Activated CD4-positive, alpha-beta T cell treated with anti-CD3 and anti-CD28 coated beads, Interleukin-2, amount 50 U/mL, for 4 hours (primary cell): ENCODE results near the gene VPS8.

Experiments used
- DNase-seq, 2 experiments: peaks; one replicate each; pipeline ENCODE4 v3.0.0-alpha.2; 2020

Gene VPS8

DNA sequence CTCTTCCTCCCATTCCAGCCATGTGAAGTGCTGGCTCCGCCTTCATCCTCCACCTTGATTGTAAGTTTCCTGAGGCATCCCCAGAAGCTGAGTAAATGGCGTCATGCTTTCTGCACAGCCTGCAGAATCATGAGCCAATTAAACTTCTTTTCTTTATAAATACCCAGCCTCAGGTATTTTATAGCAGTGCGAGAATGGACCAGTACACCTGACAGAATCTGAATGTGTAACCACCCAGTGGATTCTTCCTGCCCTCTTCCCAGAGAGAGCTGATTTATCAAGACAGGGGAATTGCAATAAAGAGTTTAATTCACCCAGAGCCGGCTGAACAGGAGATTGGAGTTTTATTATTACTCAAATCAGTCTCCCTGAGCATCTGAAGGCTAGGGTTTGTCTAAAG, 254.3 kb downstream of the VPS8 start:
- no peak for DNase-seq

DNA sequence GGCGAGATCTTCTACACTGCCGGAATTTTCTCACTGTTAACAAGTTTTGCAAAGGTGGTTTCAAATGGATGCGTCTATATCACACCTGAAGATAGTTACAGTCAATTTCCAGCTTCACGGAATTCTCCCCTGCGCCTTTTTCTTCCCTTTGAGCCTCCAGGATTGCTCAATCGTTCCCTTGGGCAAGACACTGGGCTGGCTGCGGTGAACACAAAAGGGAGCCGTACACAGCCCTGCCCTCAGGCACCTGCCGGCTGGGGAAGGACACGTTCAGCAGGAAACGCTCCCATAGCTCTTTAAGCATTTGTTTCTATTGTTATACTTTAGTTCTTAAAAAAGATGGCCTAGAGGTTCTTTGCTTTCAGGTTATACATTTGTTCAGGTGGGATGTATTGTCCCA, 255.2 kb downstream of the VPS8 start:
- DNase-seq = no peak

DNA sequence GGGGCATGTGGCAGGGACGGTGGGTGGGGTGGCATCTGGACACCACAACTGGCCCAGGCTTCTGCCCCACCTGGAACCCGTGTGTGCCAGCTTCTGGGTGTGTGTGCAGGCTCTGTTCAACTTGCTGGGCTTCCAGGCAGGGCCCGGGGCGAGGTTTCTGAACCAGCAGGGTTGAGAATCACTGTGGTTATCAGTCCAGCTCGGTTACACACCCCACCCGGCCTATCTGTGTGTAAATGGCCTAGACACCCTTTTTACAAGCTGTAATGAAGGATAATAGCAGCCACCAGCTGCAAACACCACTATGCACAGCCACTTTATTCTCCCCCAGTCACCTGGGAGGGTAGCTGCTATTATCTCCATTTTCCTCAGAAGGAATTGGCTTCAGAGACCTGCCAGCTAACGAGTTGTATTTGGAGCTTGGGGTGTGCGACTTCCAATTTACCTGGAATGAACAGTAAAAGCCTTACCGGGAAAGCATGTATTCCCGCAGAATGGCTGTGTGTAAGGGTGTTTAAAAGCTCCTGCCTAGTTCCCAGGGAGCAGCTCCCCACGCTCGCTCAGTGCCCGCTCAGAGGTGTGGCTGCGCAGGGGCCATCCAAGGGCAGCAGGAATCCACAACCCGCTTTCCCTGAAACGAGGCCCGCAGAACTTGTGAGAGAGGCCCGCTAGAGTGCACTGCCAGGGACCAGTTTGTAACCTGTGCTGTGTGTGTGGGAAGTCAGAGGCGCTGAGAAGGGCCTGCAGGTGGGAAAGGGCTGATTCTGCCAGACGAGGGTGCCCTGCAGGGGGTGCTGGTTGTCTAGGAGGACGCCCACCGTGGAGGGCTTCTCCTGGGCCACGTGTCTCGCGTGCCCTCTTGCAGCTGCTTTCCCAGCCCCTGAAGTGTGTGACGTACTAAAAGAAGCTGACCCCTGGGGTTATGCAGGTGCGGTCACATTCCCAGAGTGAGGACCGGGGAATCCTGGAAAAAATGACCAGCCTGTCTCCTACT, 257.4 kb downstream of the VPS8 start:
- no peak for DNase-seq

DNA sequence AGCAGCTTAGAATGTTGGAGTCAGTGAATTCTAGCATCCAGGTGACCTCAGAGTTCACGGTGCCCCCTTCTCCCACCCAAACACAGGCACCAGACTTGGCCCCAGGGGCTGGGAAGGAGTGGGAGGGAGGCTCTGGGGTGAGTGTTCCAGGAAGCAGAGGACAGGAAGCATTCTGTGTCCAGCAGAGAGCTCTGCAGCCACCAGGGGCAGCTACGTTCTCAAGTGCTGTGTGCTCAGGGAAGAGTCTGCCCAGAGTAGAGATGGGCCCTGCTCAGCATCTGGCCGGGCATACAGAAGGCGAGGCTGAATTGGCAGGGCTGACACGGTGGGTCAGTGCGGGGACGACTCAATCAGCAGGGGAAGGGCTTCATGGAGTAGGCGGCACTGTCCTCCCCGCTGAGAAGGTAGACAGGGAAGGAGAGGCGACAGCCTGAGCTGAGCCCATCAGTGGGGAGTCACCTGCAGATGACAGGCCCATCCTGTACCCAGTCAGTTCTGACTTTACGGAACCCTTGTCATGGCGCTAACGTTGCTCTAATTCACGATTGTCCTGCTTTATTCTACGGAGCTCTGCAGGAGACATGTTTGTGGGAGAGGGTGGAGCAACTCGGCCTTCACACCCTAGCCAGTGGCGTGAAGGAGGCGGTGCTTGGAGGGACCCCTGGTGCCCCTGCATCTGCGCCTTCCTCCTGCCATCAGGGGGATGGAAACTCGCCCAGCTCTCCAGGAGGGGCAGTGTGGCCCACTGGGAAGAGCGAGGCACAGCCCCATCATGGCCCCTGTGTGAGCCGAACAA, 258.7 kb downstream of the VPS8 start:
- DNase-seq = no peak

DNA sequence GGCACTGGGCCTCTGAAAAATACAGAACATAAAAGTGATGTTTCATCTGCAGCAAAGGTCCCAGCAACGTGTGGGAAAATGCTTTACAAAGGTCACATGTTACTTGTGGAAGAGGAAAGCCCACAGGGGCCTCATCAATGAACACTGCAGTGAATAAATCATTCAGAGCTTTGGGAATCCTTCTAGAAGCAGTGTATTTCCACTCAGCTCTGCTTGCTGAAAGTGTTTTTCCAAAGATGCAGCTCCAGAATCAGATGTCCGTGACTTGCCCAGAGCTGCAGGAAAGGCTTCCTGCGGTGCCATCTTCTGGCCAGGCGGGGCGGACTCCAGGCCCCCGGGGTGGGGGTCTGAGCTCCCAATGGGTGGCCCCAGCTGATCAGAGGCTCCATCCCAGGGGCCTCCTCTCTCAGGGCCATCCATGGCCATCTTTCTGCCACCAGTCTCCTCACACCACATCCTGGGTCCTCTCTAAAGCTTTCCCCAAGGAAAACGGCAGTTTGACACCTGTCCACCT, 259.4 kb downstream of the VPS8 start:
- no peak for DNase-seq

DNA sequence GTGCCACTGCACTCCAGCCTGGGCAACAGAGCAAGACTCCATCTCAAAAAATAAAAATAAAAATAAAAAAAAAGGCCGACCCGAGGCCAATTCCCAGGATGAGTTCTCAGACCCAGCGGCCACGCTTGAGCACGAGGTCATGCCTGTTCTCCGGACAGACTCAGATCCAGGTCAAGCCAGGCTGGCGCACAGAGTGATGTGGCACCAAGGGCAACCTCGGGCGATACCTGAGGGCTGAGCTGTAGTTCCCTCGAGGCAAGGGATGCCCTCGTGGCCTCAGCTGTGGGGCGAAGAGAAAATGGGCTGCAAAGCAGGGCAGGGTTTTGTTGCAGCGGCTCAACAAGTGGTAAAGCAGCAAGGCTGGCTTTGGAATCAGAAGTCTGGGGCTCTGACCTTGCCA, 263.6 kb downstream of the VPS8 start:
- DNase-seq = no peak

DNA sequence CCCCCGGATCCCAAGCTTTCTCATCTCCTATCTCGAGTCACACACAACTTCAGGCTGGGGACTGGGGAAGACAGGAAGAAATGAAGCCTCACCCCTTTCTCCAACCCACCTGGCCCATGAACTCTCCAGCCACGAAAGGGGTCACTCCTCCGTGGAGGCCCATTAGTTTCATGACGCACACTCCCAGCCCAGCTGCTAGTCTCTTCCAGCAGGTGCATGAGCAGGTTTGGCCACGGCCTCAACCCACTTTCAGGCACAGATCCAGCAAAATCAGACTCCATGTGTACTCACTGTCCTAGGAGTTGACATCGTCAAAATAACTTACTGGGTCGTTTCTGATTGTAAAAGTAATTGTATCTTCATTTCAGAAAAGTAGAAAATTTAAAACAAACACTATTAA, 264.3 kb downstream of the VPS8 start:
- no peak for DNase-seq

DNA sequence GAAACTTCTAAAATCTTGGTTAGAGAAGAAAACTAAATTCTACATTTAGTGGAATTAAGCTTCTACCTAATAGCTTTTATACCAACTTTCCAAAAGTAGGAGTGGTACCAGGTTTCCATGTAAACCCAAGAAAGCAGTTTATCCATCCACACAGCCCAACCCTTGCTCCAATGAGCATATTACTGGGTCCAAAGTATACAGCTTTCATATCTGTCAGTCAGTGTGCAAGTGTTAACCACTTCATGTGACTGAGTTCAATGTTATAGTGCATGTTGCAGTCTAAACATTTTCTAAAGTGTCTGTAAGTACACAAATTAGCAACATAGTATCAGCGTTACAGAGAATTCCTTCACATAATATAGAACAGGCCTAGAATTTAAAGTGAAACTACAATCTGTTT, 267.7 kb downstream of the VPS8 start:
- DNase-seq = no peak

DNA sequence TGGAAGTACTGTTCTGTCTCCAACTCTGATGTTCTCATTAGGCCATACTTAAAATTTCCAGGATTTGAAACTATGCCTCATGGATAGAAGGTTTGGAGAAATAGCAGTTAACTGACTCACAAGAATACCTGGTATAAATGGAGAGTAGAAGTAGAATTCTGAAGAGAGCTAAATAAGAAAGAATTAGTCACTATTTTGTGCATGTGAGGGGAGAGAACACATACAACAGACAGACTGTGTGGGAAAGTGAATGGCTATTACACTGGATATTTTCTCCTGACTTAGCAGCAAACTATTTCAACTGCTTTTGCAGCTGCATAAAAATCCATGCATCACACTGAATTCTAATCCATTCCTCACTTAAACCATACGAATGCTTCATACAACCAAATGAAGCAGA, 269.6 kb downstream of the VPS8 start:
- no peak for DNase-seq

DNA sequence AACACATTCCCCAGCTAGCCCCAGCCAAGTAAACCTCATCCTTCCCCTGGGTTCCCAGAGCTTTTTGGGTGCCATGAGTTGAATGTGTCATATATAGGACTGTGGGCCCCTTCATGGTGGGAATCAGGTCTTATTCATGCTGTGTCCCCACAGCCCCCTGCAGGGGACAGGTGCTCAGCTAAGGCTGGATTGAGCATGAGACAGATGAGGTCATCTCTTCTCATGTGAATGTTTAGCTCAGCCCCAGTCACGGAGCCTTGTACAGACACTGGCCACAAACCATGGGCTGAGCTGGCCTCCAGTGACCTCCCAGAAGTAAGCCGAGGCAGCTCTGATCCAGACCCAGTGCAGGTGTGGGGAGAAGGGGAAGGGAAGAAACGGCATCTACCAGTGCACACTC, 270.2 kb downstream of the VPS8 start:
- no peak for DNase-seq

DNA sequence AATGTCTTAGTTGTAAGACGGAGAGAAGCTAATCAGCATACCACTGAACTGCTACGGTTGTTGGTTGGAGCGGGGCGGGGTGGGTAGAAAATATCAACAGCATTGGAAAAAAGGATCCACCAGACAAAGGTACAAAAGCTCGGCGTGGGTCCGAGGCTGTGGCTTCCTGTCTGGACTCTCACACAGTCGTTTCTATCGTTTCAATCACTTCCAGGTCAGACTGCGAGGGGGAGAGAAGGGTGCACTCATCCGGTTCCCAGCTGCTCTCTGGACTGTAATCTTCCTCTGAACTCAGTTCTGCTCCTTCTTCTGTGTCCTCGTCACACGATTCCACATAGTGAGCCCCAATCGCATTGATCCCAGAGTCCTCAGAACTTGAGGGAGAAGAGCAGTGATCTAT, 270.9 kb downstream of the VPS8 start:
- DNase-seq = no peak

DNA sequence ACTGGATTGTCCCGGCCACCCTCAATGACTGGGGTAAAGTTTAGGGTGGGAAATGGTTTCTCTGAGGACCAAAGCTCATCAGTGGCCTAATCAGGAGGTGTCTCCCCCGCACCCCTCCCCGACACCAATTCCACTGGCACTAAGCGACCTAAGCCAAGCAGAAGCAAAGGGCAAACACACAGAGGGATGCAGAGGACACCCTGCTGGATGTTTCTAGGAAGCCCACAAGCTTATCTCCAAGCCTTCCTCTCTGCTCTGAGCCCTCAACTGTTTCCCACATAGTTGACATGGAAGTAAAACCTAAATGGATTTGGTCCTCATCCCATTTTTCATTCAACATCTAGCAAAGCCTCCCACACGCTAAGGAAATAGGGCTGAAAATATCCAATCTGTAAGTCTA, 272.4 kb downstream of the VPS8 start:
- no peak for DNase-seq

DNA sequence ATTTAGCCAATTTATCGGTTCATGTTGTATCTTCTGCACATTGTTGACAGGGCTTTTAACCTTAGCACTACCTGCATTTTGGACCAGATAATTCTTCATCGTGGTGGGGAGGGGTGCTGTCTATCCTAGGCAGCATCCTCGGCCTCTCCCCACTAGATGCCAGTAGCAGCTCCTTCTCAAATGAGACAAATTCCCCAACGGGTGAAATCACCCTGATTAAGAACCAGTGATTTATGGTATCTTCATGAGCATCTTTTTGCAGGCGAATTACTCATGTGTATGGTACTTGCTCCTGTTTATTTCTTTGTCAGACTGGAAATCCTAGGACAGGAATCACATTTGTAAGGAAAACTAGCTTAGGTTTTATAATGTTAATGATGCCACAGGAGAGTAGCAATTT, 272.9 kb downstream of the VPS8 start:
- DNase-seq = no peak

DNA sequence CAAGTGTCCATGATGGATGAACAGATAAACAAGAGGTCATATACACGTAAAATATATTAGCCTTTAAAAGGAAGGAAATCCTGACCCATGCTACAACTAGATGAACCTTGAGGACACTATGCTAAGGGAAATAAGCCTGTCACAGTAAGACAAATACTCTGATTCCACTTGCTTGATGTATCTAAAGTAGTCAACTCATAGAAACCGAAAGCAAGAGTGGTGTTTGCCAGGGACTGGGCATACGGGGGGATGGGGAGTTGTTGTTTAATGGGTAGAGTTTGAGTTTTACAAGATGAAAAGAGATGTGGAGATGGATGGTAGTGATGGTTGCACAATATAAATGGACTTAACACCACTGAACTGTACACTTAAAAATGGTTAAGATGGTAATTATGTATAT, 275.5 kb downstream of the VPS8 start:
- DNase-seq = no peak

DNA sequence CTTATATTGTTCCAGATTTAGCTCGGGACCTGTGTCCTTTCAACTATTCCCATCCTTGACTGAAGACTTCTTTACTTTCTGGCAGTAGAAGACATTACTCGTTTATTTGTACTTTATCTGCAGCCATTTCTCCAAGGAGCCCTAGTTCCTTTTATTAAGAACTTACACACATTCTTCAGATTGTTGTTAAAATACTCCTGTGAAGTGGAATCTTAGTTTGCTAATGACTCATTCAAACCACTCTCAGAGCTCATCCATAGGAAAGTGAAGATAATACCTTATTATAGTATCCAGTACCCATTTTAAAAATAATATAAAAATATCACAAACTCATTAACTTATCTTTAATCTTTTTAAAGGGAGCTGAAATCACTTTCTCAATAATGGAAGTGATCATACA, 277.4 kb downstream of the VPS8 start:
- DNase-seq = no peak

DNA sequence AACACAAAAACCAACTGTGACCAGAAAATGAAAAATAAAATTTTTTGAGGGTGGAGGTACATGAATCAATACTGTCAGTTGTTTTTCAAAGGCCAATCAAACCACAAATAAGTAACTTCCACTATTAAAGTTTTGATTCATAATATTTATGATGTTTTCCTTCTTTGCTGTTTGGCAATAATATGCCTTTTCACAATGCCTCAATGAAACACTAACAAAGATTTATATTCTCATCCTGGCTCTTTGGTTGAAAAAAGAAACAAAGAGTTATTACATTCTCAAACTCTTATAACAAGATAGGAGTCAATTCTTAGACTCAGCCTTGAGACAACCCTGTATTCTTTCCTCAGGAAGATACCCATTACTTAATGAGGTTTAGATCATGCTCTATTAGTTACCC, 277.8 kb downstream of the VPS8 start:
- DNase-seq = no peak

DNA sequence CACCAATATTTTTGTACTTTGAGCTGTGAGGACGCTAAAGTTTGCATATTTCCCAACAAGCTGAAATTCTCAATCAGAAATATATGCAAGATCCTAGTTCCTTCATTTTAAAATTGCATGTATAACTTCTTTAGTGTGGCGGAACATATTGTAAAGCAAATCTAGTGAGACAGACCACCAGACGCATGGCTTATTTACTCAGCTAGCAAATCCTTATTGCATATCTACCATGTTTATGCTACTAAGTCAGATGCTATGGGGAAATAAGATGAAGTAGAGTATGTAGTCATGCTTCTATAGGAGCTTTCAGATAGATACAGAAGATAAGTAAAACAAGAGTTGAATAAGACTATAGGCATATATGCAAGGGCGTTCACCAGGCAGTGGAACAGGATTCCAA, 278.8 kb downstream of the VPS8 start:
- no peak for DNase-seq

DNA sequence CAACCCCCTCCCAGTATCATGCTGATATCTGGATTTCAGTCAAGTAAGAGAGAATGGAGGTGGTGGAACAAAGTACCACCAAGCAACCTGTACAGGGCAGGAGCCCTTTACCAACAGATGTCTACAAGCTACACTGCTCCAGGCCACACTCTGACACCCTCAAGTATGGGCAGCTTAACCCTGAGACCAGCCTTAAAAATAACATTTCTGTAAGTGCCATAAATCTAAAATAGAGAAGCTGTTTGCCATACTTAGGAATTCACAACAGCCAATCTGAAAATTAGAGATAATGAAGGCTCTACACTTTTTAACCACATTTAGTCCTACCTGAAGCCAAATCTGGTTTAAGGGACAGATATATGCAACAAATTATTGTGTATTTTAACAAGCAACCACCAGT, 281.1 kb downstream of the VPS8 start:
- DNase-seq = no peak

DNA sequence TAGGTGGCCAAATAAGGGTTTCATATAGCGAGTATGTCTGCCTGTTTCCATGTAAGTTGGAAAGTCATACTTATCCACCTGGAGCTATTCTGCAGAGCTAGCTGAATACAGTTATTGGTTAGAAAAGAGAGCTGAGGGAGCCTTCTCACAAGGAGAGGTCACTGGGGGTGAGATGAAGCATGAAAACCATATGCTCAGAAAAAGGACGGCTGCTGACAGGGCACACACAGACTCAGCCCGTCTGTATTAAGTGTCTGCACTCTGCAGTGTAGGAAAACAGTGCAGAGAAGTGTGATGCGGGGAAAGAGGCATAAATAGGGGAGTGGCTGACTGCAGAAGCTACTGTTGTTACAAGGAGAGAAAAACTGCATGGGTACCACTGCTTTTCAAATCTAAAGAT, 282.7 kb downstream of the VPS8 start:
- no peak for DNase-seq
